Upper lobe of left lung (tissue), 6 donors: ENCODE data around the gene NFIB. TPM values are rescaled to one million over a fixed set of nuclear protein-coding genes. Genes with fewer than 3 reads are reported as not detected.
A peak's percentile ranks its signal among the peaks of the same experiment; 100 is the strongest.

Experiments
- ATAC-seq, 2 donors: fragments of 200-7000 bp; cut with Tn5 transposase; one replicate each; pipeline ENCODE4 v1.9.1; 2022; ENCODE audit warnings: mild to moderate bottlenecking in 2 of 2, moderate library complexity in 2 of 2; ENCODE audit not compliant: low FRiP score in 2 of 2
- DNase-seq, 2 donors: peaks; one replicate each; pipeline ENCODE4 v3.0.0-alpha.2; 2019 to 2020
- H3K27ac ChIP-seq, 4 donors: fragments of 200-600 bp; sonication (generic); one replicate each; pipeline ENCODE4 v1.5.1; 2016 to 2019
- H3K27me3 ChIP-seq, 4 donors: fragments of 200-600 bp; sonication (generic); one replicate each; pipeline ENCODE4 v1.5.1; 2017 to 2019
- H3K36me3 ChIP-seq, 4 donors: fragments of 200-600 bp; sonication (generic); one replicate each; pipeline ENCODE4 v1.5.1; 2016 to 2019
- H3K4me1 ChIP-seq, 4 donors: fragments of 200-600 bp; sonication (generic); one replicate each; pipeline ENCODE4 v1.5.1; 2018 to 2019
- H3K4me3 ChIP-seq, 4 donors: fragments of 200-600 bp; sonication (generic); one replicate each; pipeline ENCODE4 v1.5.1; 2017 to 2019; ENCODE audit warnings: mild to moderate bottlenecking in 2 of 4, moderate library complexity in 1 of 4
- H3K9me3 ChIP-seq, 4 donors: fragments of 200-600 bp; sonication (generic); one replicate each; pipeline ENCODE4 v1.5.1; 2018 to 2019
- CTCF ChIP-seq, 6 experiments: fragments of 450-650 bp in 4 of 6; fragments of 200-600 bp in 2 of 6; sonication (generic) in 2 of 6; IDR thresholded peaks; one replicate each; pipeline ENCODE4 v1.5.1; 2016 to 2019; ENCODE audit warnings: antibody characterized with exemption in 6 of 6
- EP300 ChIP-seq, 4 donors: sonication (generic); formaldehyde crosslinking; IDR thresholded peaks; one replicate each; pipeline ENCODE4 v1.5.1; 2017; ENCODE audit warnings: antibody characterized with exemption in 4 of 4, control low read depth in 2 of 4
- POLR2A ChIP-seq, 4 donors: fragments of 450-650 bp; IDR thresholded peaks; one replicate each; pipeline ENCODE4 v1.5.1; 2016 to 2017; ENCODE audit warnings: antibody characterized with exemption in 4 of 4, mild to moderate bottlenecking in 2 of 4
- POLR2AphosphoS5 ChIP-seq, 2 donors: sonication (generic); formaldehyde crosslinking; IDR thresholded peaks; one replicate each; pipeline ENCODE4 v1.5.1; 2017; ENCODE audit warnings: antibody characterized with exemption in 2 of 2
- WGBS, 2 donors: methylation state at CpG; one replicate each; pipeline ENCODE4 v1.1.5; 2017 to 2018; 5-methylcytosine and 5-hydroxymethylcytosine counted together
- total RNA-seq, 6 donors: library from RNA; depleted of rRNA in 4 of 6; stranded (reverse); fragments of >200 nt in 4 of 6; gene quantifications; one replicate each; pipeline versions ENCODE4 v1.1.0 to v1.2.1, GENCODE V29; 2016 to 2021
- donor health status: DM: no; HTN: no; CAD: no; lungs with moderate emphysema.
- donor health status: DM: no; HTN: yes; CAD: no; lungs with severe emphysema.

The NFIB gene
- total RNA-seq, 6 donors from 2014 or later, result 33.9 to 109 (median 67.5) TPM

- ATAC-seq (no peak), DNase-seq (no peak)
- no peak overlapping the region for H3K27ac ChIP-seq
- H3K4me3 ChIP-seq, result no peak overlapping the region
- TF ChIP-seq POLR2AphosphoS5 (IDR thresholded peaks at IDR 0.05) (no peak), EP300 (IDR thresholded peaks at IDR 0.05) (no peak), POLR2A (IDR thresholded peaks at IDR 0.05) (no peak), CTCF (IDR thresholded peaks at IDR 0.05) (no peak)
- H3K27me3 ChIP-seq, result no peaks in the 10 kb centered on the region
- H3K9me3 ChIP-seq, result no peaks in the 10 kb centered on the region
- no peaks in the 10 kb centered on the region for H3K36me3 ChIP-seq
- peaks cover 7 to 11% (median 8%) of the 10 kb centered on the region in 4 donors for H3K4me1 ChIP-seq
- 93 to 99% methylated on average over 4 of the region's 4 CpGs for WGBS, 2 donors
Measured at GRCh38 chr9:14157191-14157590, 156.8 kb downstream of the NFIB start.

DNA sequence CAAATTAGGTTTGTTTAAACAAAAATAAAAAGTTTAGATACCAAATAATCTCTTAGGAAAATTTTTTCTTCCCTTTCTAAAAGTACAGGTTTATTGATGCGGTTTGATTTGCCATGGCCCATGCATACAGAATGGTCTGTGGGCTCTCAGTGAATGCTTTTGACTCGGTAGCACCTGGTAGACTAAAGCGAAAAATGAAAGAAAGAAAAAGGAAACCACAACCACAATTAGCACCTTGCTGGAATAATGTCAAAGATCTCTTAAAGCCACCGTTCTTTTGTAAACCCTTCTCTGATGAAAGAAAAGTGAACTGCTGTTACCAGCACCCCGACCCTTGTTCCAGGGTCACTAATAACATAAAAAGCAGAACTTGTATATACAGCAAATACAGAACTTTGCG lies 157.9 kb downstream of the NFIB start:
- Histone ChIP-seq H3K27me3 (no peaks in the 10 kb centered on the region), H3K4me3 (no peak overlapping the region)

DNA sequence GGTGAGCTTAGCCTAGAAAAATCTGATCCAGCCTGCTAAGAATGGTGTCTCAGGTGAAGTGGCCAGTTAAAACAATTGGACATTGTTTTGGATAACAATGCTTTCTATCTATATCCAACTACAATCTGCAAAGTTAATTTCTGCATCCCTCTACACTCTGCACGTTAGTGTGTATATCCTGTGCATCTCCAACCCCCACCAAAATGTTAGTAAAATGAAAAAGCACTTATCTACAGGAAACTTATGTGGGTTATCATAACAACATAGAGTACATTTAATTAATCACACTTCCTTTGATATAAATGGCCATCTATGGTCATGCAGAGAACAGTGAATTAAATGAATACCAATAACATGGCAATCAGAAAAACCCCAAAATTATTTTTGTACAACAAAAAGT lies 158.7 kb downstream of the NFIB start:
- TF ChIP-seq EP300 (IDR thresholded peaks at IDR 0.05), result peak in 2 of 4 donors; percentile 9 to 50
- no peak for TF ChIP-seq POLR2A (IDR thresholded peaks at IDR 0.05)
- Histone ChIP-seq H3K4me1 (peaks cover 4 to 12% (median 7%) of the 10 kb centered on the region in 4 donors), H3K9me3 (no peaks in the 10 kb centered on the region), H3K27me3 (no peaks in the 10 kb centered on the region), H3K4me3 (no peak overlapping the region), H3K36me3 (no peaks in the 10 kb centered on the region), H3K27ac (no peak overlapping the region)
- ATAC-seq (no peak), DNase-seq (no peak)
- WGBS, 2 donors, result 24 to 31% methylated on average over 1 of the region's 1 CpG

More for the DNA sequence above, 157.9 kb downstream of the NFIB start:
- Histone ChIP-seq H3K4me1 (peaks cover 4 to 12% (median 8%) of the 10 kb centered on the region in 4 donors), H3K27ac (no peak overlapping the region), H3K36me3 (no peaks in the 10 kb centered on the region), H3K9me3 (no peaks in the 10 kb centered on the region)
- ATAC-seq (no peak), DNase-seq (no peak)
- 46 to 52% methylated on average over 6 of the region's 6 CpGs for WGBS, 2 donors
- TF ChIP-seq EP300 (IDR thresholded peaks at IDR 0.05) (no peak), POLR2A (IDR thresholded peaks at IDR 0.05) (no peak)

DNA sequence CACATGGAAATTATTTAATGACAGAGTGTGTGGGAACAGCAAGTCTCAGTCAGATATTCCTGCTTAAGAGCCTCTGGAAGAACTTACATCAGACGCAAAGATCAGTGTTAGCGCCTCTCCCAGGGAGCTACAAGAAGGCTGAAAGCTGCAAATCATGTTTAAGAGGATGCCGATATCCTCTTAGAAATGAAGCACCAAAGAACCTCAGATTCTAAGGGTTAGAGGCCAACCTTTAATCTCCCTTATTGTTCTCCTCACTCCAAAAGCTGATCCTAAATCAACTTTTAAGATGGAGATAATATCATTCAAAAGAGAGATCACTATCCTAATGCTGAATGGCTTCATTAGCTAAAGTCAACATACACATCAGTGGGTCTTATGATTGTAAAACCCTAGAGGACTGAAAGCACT lies 160.6 kb downstream of the NFIB start:
- TF ChIP-seq POLR2A (IDR thresholded peaks at IDR 0.05) (no peak), EP300 (IDR thresholded peaks at IDR 0.05) (no peak)
- WGBS, 2 donors, result 61 to 64% methylated on average over 3 of the region's 3 CpGs
- ATAC-seq (peak in 1 of 2 donors; percentile 36), DNase-seq (no peak)
- no peak overlapping the region for H3K27ac ChIP-seq
- H3K36me3 ChIP-seq, result no peaks in the 10 kb centered on the region
- H3K9me3 ChIP-seq, result no peaks in the 10 kb centered on the region
- no peaks in the 10 kb centered on the region for H3K27me3 ChIP-seq
- H3K4me1 ChIP-seq, result peaks cover 0 to 12% (median 4%) of the 10 kb centered on the region in 4 donors
- H3K4me3 ChIP-seq, result no peak overlapping the region

GRCh38 chr9:14151451-14151850 lies 162.5 kb downstream of the NFIB start:
- TF ChIP-seq POLR2AphosphoS5 (IDR thresholded peaks at IDR 0.05) (no peak), CTCF (IDR thresholded peaks at IDR 0.05) (no peak), POLR2A (IDR thresholded peaks at IDR 0.05) (no peak), EP300 (IDR thresholded peaks at IDR 0.05) (no peak)
- no peaks in the 10 kb centered on the region for H3K9me3 ChIP-seq
- no peaks in the 10 kb centered on the region for H3K27me3 ChIP-seq
- 74 to 83% methylated on average over 3 of the region's 3 CpGs for WGBS, 2 donors
- ATAC-seq, result no peak
- H3K27ac ChIP-seq, result no peak overlapping the region
- no peak for DNase-seq
- peaks cover 0 to 1% (median 0%) of the 10 kb centered on the region in 4 donors for H3K36me3 ChIP-seq
- H3K4me1 ChIP-seq, result peaks cover 0 to 12% (median 4%) of the 10 kb centered on the region in 4 donors
- H3K4me3 ChIP-seq, result no peak overlapping the region

- no peak overlapping the region for H3K27ac ChIP-seq
- no peak for ATAC-seq
- peaks cover 0 to 10% (median 0%) of the 10 kb centered on the region in 4 donors for H3K36me3 ChIP-seq
- TF ChIP-seq POLR2AphosphoS5 (IDR thresholded peaks at IDR 0.05), result no peak
- TF ChIP-seq POLR2A (IDR thresholded peaks at IDR 0.05), result no peak
- TF ChIP-seq EP300 (IDR thresholded peaks at IDR 0.05), result no peak
- TF ChIP-seq CTCF (IDR thresholded peaks at IDR 0.05), result no peak
- 88 to 90% methylated on average over 3 of the region's 3 CpGs for WGBS, 2 donors
- H3K4me3 ChIP-seq, result no peak overlapping the region
- H3K4me1 ChIP-seq, result peaks cover 0 to 9% (median 2%) of the 10 kb centered on the region in 4 donors
- no peak for DNase-seq
- no peaks in the 10 kb centered on the region for H3K27me3 ChIP-seq
- no peaks in the 10 kb centered on the region for H3K9me3 ChIP-seq
Measured at GRCh38 chr9:14148501-14149103, 165.3 kb downstream of the NFIB start.
